HG03159 (cell line): ENCODE results near the gene P2RX7.
"Not testable (repeated sequence)": the region's sequence is repeated elsewhere in the genome, so short reads cannot be mapped to it uniquely, and the experiment has no call there.

ENCODE experiments used
- ATAC-seq: cut with Tn5 transposase; IDR thresholded peaks from one replicate; pipeline ENCODE4 v1.9.1; 2021; ENCODE audit warnings: mild to moderate bottlenecking, moderate library complexity; ENCODE audit not compliant: unreplicated experiment

Gene P2RX7

GRCh38 chr12:121226871-121227270, 94.2 kb downstream of the P2RX7 start:
- ATAC-seq: not testable (repeated sequence)

DNA sequence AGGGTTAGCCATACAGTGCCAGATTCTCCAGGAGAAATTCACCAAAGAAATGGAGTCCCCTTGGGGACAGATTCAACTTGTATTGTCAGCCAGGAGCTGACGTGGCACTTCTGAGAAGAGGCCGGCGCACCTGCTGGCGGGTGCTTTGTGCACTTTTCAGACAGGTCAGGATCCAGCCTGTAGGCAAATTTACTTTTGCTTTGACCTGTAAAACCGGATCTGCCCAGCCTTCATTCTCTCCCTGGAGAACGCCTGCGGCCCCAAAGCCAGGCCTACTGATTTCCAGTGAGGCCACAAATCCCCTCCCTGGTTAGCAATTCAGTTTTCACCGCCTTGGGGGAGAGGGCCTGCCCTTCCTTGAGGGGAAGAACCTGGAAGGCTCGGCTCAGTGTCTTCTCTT, 94.6 kb downstream of the P2RX7 start:
- peak; percentile 64 for ATAC-seq

GRCh38 chr12:121228919-121229665, 96.4 kb downstream of the P2RX7 start:
- ATAC-seq: no peak

DNA sequence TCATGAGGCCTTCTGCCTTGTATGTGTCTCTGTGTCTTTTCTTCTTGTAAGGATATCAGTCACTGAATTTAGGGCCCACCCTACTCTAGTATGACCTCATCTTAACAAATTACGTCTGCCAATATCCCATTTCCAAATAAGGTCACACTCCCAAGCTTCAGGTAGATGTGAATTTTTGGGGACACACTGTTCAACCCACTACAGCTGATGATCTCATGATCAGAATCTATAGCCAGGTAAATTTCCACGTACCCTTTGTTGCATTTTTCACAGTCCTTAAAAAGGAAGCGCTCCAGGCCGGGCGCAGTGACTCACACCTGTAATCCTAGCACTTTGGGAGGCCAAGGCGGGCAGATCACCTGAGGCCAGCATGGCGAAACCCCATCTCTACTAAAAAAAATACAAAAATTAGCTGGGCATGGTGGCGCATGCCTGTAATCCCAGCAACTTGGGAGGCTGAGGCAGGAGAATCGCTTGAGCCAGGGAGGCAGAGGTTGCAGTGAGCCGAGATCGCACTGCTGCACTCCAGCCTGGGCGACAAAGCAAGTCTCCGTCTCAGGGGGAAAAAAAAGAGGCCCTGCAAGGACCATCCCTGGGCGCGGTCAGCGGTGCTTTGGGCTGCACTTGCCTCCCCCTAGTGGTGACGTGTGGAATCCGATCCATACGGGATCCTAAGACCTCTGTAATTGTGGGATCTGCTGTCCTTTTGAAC, 97.3 kb downstream of the P2RX7 start:
- not testable (repeated sequence) for ATAC-seq

GRCh38 chr12:121230538-121230907, 97.8 kb downstream of the P2RX7 start:
- no peak for ATAC-seq

DNA sequence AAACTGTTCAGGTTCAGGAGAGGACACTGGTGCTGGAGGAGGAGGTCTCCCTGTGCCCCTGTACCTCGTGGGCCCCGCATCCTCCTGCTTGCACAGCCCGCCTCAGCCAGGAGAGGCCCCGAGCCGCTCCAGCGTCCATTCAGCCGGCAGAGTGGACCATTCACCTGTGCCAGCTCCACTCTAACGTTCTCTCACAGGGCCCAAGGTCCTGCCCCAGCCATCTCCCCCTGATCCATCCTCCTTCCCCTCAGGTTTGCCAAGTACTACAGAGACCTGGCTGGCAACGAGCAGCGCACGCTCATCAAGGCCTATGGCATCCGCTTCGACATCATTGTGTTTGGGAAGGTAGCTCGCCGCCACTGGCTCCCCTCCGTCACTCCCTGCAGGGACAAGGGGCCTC, 99.5 kb downstream of the P2RX7 start:
- ATAC-seq: no peak

DNA sequence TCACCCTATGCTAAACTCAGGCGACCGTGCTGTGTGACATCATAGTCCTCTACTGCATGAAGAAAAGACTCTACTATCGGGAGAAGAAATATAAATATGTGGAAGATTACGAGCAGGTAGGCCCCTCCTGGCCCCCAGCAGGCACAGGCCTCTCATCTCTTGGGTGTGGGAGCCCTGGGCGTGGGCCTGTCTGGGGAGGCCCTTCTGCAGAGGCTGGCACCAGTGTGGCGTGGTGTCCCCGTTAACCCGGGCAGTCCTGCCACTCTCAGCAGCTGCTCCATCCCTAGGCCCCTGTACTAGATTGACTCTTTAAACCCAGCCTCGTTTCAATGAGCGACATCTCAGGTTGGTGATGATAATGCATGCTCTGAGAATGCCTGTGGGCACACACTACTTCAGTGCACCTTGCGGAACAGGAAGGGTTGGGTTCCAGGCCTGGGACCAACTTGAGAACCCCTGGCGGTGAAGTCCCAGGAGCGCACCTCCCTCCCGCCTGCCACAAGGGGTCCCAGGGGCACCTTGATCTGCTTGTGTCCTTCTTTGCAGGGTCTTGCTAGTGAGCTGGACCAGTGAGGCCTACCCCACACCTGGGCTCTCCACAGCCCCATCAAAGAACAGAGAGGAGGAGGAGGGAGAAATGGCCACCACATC, 100.4 kb downstream of the P2RX7 start:
- no peak for ATAC-seq

GRCh38 chr12:121233628-121234020, 100.9 kb downstream of the P2RX7 start:
- ATAC-seq: no peak

- no peak for ATAC-seq
These were observed 104.1 kb downstream of the P2RX7 start for GRCh38 chr12:121236776-121237175.

GRCh38 chr12:121237415-121237814, 104.7 kb downstream of the P2RX7 start:
- no peak for ATAC-seq
